KBM-7 (cell line): Measurements from ENCODE around the gene QRICH1.

Experiments used
- DNase-seq: peaks from one replicate; pipeline ENCODE4 v3.0.0-alpha.2; 2015
- in situ Hi-C: fragments of 300-500 bp; cut with MboI; formaldehyde crosslinking; loops from 2 replicates; pipeline ENCODE4 v1.14.3; 2020; ENCODE audit warnings: low sequenced_read_pairs, low pct_unique_long_range_greater_than_20kb, mixed read lengths

The QRICH1 gene

GRCh38 chr3:48984663-48985062 lies 109.2 kb downstream of the QRICH1 start:
- DNase-seq: no peak
- in situ Hi-C loops: no loop called here

GRCh38 chr3:48983096-48983495 lies 110.8 kb downstream of the QRICH1 start:
- in situ Hi-C loops: no loop called here
- no peak for DNase-seq

- DNase-seq: no peak
- in situ Hi-C loops: no loop called here
These were observed 111.2 kb downstream of the QRICH1 start for GRCh38 chr3:48982686-48983085.

- in situ Hi-C loops: no loop called here
- DNase-seq: no peak
These were observed 111.9 kb downstream of the QRICH1 start for GRCh38 chr3:48982016-48982415.

- in situ Hi-C loops: no loop called here
- no peak for DNase-seq
These were observed 113.6 kb downstream of the QRICH1 start for GRCh38 chr3:48980295-48980694.
